ENCODE results near the gene ROCK2. TPM values are rescaled to one million over a fixed set of nuclear protein-coding genes. Genes with fewer than 3 reads are reported as not detected.

Gene ROCK2
- total RNA-seq, 1 experiment from 2014 or later: 21.9 TPM

GRCh38 chr2:11371092-11371937 lies 26.9 kb upstream of the ROCK2 start:
- DNase-seq (ENCODE audit: low read depth, low spot score): no peak
- in situ Hi-C loops (cut with HindIII; ENCODE audit: low pct_unique_long_range_greater_than_20kb, low sequenced_read_pairs): no loop called here

DNA sequence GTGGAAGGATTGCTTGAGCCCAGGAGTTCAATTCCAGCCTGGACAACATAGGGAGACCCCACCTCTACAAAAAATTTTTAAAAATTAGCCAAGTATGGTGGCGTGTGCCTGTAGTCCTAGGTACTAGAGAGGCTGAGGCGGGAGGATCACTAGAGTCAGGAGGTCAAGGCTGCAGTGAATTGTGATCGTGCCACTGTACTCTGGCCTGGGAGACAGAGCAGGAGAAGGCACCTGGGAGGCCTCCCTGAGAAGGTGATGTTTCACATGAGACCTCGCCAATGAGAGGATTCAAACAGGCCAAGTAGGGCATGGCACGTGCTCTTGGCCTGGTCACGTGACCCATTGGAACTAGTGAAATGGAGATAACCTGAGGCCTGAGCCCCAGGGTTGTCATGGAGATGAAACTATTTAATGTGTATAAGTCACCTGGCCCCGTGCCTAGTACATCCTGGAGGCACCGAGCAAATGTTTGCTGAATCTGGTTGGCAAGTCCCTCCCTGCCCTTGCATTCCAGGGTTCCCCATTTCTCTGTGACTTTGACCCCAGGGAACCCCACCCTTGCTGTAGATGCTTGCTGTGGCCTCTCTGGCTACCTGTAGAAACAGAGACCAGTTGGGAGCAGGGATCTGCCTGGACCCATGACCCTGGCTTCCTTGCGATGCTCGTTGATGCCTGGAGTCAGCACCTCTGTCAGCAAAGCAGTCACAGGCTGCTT lies 26.1 kb upstream of the ROCK2 start:
- in situ Hi-C loops (cut with HindIII; ENCODE audit: low pct_unique_long_range_greater_than_20kb, low sequenced_read_pairs): no loop called here
- DNase-seq (ENCODE audit: low read depth, low spot score): no peak

DNA sequence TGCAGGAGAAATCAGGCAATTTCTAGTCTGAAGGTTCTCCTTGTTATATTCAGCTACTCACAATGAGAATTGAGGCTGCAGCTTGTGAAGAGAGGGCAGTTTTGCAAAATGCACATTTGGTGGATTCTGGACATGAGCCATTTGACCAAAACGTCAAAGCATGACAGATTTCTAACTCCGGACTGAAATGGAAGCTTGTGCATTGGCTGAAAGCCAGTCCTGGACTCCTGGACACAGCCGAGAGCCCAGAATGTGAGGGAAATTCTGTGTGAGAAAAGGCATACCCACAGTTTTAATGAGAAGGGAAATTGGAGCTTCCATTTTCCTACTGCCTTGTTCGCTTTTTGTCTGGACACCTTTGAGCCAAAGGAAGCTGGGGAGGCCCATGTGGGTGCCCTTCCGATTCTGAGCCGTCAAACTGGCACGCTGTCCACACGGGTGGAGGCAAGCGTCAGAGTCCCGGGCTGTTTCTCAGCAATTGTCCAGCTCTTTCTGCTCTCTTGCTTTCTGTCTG lies 23.7 kb upstream of the ROCK2 start:
- in situ Hi-C loops (cut with HindIII; ENCODE audit: low pct_unique_long_range_greater_than_20kb, low sequenced_read_pairs): no loop called here
- no peak for DNase-seq (ENCODE audit: low read depth, low spot score)

DNA sequence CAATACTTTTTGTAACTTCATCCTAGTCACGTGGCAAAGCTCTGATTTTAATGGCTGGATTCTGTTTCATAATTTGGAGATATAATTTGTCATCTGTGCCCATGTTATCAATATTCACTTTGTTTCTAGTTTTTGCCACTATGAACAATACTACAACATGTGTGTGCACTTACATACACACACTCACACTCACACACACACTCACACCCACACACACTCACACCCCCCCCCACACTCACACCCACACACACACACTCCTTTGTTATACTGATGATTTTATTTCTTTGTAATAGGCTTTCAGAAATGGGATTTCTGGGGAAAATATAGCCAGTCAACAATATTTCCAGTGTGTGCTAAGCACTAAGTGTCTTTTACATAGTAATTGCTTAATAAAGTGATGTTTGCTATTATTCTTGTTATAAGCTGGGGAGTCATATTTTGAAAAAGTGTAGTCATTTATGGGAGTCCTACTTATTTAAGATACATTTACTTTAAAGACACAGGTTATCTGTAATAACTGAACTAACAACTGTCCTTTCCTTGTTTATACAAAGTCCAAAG lies 22.8 kb upstream of the ROCK2 start:
- DNase-seq (ENCODE audit: low read depth, low spot score): no peak
- in situ Hi-C loops (cut with HindIII; ENCODE audit: low pct_unique_long_range_greater_than_20kb, low sequenced_read_pairs): no loop called here

DNA sequence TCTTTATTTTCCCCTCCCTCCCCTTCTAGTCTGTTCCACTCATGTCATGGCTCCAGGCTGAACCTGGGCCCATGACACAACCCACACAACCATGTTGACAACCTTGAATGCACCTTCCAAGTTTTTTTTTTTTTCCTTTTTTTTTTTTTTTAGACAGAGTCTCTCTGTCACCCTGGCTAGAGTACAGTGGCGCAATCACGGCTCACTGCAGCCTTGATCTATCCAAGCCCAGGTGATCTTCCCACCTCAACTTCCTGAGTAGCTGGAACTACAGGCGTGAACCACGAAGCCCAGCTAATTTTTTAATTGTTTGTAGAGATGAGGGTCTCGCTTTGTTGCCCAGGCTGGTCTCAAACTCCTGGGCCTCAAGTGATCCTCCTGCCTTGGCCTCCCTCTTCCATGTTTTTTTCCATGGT lies 21.9 kb upstream of the ROCK2 start:
- in situ Hi-C loops (cut with HindIII; ENCODE audit: low pct_unique_long_range_greater_than_20kb, low sequenced_read_pairs): no loop called here

DNA sequence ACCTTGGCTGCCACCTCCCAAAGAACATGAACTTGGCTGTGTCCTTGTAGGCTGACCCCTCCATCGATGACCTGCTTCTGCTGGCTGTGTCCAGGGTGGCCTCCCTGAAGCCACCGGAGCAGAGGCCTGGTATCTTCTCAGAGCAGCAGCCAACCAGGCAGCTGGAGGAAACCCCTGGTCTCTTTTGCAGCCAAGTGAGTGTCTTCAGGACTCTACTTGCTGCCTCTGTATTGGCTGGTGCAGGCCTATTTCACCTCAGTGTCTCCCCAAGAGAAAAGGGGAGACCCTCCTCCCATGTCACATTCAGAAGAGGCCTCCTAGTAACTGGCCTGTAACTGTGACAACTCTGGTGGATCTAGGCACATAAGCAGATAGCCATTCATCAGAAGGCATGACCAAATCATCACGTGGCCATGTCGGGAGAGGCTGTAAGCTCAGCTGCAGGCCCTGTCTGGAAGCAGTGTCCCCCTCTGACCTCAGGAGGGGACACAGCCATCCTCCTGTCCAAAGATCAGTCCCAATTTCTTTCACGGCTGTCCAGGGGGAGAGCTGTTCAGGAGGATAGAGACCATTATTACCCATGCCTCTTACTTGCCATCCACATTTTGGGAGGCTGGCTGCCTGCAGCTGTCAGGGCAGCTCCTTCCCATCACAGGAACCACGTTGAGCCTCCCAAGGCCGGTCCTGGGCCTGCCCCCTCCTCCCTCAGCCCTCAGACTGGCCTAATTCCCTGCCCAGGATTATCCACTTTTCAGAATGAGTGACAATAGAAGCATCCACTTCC lies 20.9 kb upstream of the ROCK2 start:
- no peak for DNase-seq (ENCODE audit: low read depth, low spot score)
- in situ Hi-C loops (cut with HindIII; ENCODE audit: low pct_unique_long_range_greater_than_20kb, low sequenced_read_pairs): no loop called here

More for the DNA sequence above, 21.9 kb upstream of the ROCK2 start:
- DNase-seq (ENCODE audit: low read depth, low spot score): no peak

- DNase-seq (ENCODE audit: low read depth, low spot score): no peak
- in situ Hi-C loops (cut with HindIII; ENCODE audit: low pct_unique_long_range_greater_than_20kb, low sequenced_read_pairs): no loop called here
These were observed 20.1 kb upstream of the ROCK2 start for GRCh38 chr2:11364565-11364887.

- in situ Hi-C loops (cut with HindIII; ENCODE audit: low pct_unique_long_range_greater_than_20kb, low sequenced_read_pairs): no loop called here
- DNase-seq (ENCODE audit: low read depth, low spot score): no peak
These were observed 19.6 kb upstream of the ROCK2 start for GRCh38 chr2:11363868-11364564.

DNA sequence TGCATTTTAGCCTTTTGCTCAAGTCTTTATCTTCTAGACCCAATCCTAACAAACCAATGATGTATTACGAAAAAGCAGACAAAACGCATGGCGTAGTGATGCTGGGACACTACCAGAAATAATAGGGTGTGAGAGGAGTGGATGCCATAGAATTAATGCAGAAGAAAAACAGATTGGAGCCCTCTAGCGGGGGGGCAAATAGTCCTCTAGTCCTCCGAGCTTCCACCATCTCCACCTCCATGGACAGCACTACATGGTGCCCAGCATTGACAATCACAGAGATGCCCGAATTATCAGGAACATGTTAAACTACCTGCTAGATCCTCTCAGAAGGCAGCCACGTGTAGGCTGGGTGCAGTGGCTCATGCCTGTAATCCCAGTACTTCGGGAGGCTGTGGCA lies 15.4 kb upstream of the ROCK2 start:
- in situ Hi-C loops (cut with HindIII; ENCODE audit: low pct_unique_long_range_greater_than_20kb, low sequenced_read_pairs): no loop called here
- no peak for DNase-seq (ENCODE audit: low read depth, low spot score)

DNA sequence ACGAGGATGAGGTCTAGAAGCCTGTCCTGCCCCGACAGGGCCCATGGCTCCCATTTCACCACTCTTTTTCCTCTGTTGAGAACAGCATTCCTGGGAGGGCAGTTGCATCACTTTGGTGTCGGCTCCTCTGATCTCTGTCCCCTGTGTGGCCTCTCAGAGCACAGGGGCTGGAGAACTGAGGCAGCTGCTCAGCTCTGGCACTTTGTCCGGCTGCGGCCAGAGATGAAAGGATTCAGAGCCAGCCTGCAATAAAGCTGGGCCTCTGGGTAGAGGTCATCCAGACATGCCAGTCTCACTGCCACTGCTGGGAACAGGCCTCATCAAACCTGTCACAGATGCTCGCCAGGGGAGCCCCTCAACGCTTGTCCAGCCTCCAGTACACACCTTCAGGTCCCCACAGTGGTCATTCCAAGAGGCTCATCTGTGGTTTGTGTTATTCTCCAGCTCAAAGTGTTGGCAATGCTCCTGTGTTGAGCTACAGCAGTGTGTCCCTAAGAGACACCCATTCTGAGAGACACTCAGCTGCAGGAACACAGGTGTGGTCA lies 13.1 kb upstream of the ROCK2 start:
- in situ Hi-C loops (cut with HindIII; ENCODE audit: low pct_unique_long_range_greater_than_20kb, low sequenced_read_pairs): no loop called here
- no peak for DNase-seq (ENCODE audit: low read depth, low spot score)

GRCh38 chr2:11356764-11357163 lies 12.3 kb upstream of the ROCK2 start:
- in situ Hi-C loops (cut with HindIII; ENCODE audit: low pct_unique_long_range_greater_than_20kb, low sequenced_read_pairs): no loop called here
- no peak for DNase-seq (ENCODE audit: low read depth, low spot score)

- in situ Hi-C loops (cut with HindIII; ENCODE audit: low pct_unique_long_range_greater_than_20kb, low sequenced_read_pairs): no loop called here
- no peak for DNase-seq (ENCODE audit: low read depth, low spot score)
These were observed 11.0 kb upstream of the ROCK2 start for GRCh38 chr2:11355194-11356053.

- in situ Hi-C loops (cut with HindIII; ENCODE audit: low pct_unique_long_range_greater_than_20kb, low sequenced_read_pairs): no loop called here
- no peak for DNase-seq (ENCODE audit: low read depth, low spot score)
These were observed 10.1 kb upstream of the ROCK2 start for GRCh38 chr2:11354363-11355154.

DNA sequence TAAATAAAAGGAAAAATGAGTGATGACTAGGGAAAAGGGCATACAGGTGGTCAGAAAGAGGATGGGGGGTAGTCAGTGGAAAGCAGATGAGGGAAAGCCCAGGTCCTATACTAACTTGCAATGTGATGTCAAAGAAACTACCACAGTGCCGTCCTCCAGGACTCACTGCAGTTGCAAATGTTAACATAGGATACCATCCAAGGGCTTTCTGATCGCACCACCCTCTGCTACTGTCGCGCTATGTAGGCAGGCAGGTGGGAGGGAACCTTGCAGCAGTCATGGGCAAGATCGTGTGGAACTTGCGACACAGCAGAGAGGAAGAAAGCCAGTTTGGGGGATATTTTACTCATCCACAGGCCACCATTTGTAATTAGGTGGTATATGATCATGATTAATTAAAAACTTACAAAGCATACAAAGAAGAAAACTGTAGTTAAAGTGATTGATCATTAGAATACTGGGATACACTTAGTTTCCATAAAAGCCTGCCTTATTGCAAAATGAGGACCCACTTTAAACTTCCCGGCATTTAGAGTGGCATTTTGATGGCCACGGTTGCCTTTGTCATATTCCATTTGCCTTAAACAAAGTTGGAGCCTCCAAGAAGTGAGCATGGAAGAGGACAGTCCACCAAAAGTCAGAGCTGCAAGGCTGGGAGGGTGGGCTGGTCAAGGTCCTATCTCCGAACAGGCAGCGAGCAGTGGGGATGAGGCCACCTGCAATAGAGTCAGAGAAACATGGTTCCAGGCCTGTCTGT lies 8.5 kb upstream of the ROCK2 start:
- DNase-seq (ENCODE audit: low read depth, low spot score): no peak
- in situ Hi-C loops (cut with HindIII; ENCODE audit: low pct_unique_long_range_greater_than_20kb, low sequenced_read_pairs): no loop called here

DNA sequence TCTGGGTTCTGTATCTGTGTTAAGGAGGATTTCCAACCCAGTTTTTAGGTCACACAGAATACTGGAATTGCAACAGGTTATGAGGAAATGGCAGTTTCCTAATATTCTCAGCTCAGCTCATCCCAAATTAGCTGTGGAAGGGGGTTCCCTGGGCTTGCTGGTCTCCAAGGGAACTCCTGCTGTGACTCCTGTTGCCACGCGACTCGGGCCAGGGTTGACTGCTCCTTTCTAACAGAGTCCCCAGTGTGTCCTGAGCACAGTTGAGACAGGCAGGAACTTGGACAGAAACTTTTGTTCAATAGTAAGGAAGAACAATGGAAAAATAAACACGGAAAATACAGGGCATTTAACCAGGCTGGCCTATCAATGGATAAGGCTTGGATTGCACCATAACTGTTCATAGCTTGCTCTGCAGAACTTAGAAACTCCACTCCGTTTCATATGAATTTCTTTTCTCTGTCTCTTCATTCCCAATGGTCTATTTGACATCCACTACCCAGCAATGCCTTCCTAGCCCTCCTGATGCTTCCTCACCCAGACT lies 3.8 kb upstream of the ROCK2 start:
- DNase-seq (ENCODE audit: low read depth, low spot score): no peak
- in situ Hi-C loops (cut with HindIII; ENCODE audit: low pct_unique_long_range_greater_than_20kb, low sequenced_read_pairs): no loop called here

Data from SK-MEL-5 (cell line).